Left forelimb (tissue), 1 donor: Measurements from ENCODE around the gene C9.
"Not testable (repeated sequence)": the region's sequence is repeated elsewhere in the genome, so short reads cannot be mapped to it uniquely, and the experiment has no call there.

Experiments
- DNase-seq: peaks from one replicate; pipeline ENCODE4 v3.0.0-alpha.2; 2018; ENCODE audit warnings: low spot score

C9 gene

GRCh38 chr5:39364367-39364766 is at the start of gene C9:
Gene C9 (minus strand): TSS chr5:39364495. CDS start chr5:39364464, 31 bp downstream.
- no peak for DNase-seq

- DNase-seq, result no peak
Measured at GRCh38 chr5:39413771-39414170, 49.5 kb upstream of the C9 start.

DNA sequence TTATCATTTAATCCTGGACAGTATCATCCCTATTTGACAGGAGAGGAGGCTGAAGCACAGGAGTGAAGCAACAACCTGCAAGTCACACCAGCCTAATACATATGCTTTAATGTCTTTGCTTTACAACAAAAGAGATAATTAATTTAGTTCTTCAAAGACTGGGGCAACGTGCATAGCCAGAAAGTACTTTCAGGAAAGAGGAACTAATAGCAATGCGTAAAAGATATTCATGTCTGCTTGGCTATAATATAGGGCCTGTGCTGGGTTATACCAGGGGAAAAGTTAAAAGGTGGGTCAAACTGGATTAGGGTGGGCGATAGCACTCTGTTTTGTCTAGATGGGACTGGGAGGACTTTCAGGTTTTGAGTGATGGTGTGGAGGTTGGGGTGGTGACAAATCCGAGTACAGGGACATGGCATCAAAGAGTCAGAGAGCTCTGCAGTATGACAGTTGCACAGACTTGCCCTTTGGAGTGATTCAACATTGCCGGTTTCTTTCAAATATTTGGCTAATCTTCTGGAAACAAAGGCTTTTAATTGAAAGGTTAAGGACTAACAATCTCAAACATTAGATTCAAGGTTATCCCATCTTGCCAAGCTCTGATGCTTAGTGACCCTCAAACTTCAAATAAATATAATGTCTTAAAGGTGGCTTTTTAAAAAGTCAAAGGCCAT is 48.6 kb upstream of the C9 start:
- DNase-seq, result no peak

DNA sequence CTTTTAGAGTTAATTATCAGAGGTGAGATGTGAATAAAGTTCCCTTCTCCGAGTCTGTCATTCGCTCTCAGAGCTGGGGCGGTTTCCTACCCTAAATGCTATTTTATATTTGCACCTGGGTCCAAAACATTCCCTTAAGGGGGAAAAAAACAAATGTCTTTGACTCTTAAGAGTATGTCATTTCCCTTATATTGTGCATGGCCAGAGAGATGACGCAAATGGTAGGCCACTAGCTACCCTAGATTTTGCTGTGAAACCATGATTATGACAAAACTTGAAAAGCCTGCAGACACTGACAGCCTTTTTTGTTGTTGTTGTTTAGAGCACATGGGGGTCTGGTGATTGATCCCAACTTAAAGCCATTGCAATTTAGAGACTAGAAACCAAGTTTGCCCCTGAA is 47.7 kb upstream of the C9 start:
- DNase-seq, result no peak

DNA sequence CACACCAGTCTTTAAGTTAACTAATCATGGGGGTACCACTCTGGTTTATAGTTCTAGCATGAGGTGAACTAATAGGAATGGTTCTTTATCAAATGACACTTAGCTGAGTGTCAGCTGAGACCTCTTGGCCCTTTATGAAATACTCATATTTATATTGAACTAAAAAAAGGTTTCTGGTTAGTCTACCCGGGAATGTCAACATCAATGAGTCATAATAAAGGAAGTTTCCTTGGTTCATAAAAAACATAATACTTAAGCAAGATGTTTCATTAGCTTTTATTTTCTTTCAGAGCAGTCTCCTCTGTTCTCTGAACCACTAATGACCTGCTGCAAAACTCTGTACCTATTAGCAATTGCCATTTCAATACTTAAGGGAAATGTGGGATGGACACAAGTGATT is 46.8 kb upstream of the C9 start:
- DNase-seq, result no peak

GRCh38 chr5:39409033-39409432 is 44.7 kb upstream of the C9 start:
- DNase-seq, result no peak

GRCh38 chr5:39405083-39405843 is 41.0 kb upstream of the C9 start:
- DNase-seq, result no peak

- DNase-seq, result not testable (repeated sequence)
Measured at GRCh38 chr5:39403761-39404160, 39.5 kb upstream of the C9 start.

DNA sequence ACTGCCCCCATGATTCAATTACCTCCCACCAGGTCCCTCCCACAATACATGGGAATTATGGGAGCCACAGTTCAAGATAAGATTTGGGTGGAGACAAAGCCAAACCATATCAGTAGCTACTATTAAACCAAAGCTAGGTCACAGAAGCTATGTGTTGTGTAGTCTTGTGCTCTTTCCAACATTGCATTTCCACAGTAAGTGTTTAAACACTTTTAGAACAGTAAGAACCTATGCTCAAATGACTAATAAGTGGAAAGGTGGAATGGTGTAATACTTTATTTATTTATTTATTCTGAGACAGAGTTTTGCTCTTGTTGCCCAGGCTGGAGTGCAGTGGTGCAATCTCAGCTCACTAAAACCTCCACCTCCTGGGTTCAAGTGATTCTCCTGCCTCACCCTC is 37.8 kb upstream of the C9 start:
- DNase-seq, result not testable (repeated sequence)

GRCh38 chr5:39400713-39401578 is 36.7 kb upstream of the C9 start:
- no peak for DNase-seq

DNA sequence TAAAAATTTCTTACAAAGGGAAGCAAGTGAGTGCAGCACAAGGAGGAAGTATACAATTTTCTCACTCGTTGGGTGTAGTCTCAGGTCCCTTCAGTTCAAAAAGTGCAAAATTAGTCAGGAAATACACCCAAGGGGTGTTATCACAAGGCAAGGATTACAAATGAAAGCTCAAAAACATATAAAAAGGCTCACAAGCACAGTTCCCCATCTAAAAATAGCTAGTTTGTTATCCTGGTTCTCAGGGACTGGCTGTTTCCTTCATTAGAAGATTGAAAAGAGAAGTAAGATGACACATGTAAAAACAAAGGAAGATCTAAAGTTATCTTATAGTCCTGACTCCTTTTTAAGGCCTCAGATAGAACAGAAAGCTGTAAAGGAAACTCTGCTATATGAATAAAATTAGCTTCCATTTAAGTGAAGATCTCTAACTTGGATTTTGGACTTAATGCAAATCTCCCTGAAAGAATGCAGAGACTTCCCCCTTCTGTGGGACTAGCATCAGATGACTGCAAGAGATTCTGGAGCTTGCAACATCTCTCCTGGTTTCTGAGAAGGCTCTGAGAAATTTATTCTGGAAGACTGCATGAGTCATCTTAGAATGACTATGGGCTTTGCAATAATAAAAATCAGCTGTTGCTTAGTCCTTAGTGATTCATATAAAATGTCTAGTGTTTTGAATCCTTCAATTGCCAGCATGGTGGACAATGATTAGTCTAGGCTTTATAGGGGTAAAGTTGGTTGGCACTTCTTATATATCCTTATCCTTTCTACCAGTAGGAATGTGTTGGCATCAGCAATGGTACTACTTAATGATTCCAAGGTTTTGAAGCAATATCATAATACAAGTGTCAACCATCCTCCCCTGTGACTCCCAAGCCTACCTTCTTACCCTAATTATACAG is 35.1 kb upstream of the C9 start:
- DNase-seq, result no peak

GRCh38 chr5:39396843-39397242 is 32.5 kb upstream of the C9 start:
- no peak for DNase-seq

DNA sequence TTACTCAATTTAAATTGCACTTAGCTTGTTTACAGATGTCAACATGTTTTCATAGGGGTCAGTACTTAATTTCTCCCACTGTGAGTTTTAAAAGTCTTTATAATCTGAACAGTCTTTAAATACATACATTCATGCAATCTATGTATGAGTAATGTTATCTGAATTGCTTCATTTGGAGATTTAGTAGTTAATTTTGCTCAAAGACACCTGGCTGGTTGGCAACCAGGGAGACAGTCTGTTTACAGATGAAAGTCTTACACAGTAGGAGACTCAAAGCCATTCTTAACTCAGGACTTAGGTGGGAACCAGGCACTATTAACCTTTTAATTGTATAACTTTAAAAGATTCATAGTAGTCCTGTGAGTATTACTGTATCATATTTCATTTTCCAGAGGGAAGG is 31.2 kb upstream of the C9 start:
- no peak for DNase-seq

GRCh38 chr5:39394946-39395345 is 30.7 kb upstream of the C9 start:
- DNase-seq, result no peak

DNA sequence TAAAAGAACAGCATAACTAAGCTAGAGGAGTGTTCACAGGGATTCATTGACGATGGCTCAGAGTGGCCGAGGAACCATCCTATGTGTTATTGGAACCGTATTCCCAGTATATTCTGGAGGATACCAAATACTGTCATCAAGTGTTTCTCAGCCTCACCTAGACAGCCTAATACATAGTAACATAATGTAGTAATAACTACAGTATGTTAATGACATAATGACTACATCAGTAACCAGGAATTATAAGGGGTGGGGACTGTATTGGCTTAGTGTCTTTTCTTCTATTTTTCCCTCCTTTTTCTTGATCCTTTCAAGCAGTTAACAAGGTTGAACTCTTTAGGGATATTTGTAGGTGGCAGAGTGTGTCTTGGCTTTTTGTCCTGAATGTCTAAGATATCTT is 26.6 kb upstream of the C9 start:
- DNase-seq, result no peak

GRCh38 chr5:39387293-39387692 is 23.0 kb upstream of the C9 start:
- DNase-seq, result no peak

- no peak for DNase-seq
Measured at GRCh38 chr5:39384271-39384670, 20.0 kb upstream of the C9 start.

- DNase-seq, result no peak
Measured at GRCh38 chr5:39381376-39381775, 17.1 kb upstream of the C9 start.

GRCh38 chr5:39379693-39380092 is 15.4 kb upstream of the C9 start:
- DNase-seq, result no peak

GRCh38 chr5:39377613-39378012 is 13.3 kb upstream of the C9 start:
- no peak for DNase-seq

GRCh38 chr5:39376293-39376714 is 12.0 kb upstream of the C9 start:
- DNase-seq, result no peak

GRCh38 chr5:39373791-39374190 is 9.5 kb upstream of the C9 start:
- DNase-seq, result no peak
